NCI-H146 (cell line): Measurements from ENCODE around the gene HEXB.
A peak's percentile ranks its signal among the peaks of the same experiment; 100 is the strongest.

Source experiments
- DNase-seq: peaks from one replicate; lab custom pipeline; 2025; lab: John Stamatoyannopoulos, UW

The HEXB gene

DNA sequence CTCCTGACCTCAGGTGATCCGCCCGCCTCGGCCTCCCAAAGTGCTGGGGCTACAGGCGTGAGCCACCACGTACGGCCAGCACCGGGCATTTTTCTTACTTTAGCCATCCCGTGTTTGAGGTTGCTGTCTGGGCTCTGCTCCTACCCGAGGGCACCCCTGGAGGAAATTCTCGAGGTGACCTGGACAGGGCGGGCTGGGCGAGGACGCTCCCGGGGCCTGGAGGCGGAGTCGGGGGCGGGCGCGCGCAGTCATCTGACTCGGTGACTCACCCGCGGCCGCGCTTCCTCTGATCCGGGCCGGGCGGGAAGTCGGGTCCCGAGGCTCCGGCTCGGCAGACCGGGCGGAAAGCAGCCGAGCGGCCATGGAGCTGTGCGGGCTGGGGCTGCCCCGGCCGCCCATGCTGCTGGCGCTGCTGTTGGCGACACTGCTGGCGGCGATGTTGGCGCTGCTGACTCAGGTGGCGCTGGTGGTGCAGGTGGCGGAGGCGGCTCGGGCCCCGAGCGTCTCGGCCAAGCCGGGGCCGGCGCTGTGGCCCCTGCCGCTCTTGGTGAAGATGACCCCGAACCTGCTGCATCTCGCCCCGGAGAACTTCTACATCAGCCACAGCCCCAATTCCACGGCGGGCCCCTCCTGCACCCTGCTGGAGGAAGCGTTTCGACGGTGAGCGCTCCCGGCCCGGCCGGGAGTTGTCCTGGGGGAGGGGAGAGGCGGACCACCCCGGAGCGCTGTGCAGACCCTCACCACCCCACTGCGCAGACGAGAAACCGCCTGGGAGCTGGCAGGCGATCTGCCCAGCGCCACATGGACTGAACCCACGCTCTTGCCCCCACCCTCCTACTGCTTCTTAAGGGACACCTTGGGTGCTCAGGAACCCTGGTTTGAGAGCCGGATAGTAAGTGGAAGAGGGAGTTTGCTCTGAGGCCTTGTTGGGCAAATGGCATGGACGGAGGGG, at the start of gene HEXB:
HEXB (plus strand) TSS at position 334 of the 952 bp plus-strand sequence; CDS start at position 362, 28 bp downstream.
- DNase-seq = no peak

DNA sequence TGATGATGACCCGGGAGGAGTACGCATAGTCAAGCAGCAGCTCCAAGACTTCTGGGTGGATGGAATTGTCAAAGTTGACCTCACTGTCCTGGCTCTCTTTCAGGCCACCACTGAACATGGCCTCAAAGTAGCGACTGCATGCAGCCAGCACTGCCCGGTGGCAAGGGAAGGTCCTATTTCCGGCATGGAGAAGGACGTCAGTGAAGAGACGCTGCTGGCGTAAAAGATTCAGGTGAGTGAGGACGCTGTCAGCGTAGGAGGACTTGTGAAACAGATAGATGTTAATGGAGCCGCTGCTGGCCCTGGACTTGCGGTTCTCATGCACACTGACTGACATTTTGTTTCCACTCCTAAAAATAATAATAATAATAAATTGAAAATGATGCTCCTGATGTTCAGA, 48.9 kb upstream of the HEXB start:
- no peak for DNase-seq

- no peak for DNase-seq
Observed at GRCh38 chr5:74636552-74636951, 48.5 kb upstream of the HEXB start.

DNA sequence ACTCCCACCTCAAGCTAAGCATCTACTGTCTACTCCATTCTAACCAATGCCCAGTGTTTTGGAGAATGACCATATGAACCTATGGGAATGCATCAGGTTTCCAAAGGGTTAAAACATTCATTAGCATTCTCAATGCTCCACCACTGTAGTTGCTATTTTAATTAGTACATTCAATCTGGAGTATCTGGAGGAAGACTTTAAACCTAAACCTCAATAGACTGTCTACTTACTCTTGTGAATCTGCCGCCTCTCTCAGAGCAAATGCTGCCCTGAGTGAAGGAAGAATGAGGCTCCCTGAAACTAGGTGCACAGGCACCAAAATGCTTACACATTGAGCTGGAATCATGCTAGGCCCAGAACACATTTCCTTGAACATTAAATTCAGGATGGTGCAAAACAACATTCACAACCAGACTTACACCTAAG, 46.5 kb upstream of the HEXB start:
- DNase-seq = no peak

DNA sequence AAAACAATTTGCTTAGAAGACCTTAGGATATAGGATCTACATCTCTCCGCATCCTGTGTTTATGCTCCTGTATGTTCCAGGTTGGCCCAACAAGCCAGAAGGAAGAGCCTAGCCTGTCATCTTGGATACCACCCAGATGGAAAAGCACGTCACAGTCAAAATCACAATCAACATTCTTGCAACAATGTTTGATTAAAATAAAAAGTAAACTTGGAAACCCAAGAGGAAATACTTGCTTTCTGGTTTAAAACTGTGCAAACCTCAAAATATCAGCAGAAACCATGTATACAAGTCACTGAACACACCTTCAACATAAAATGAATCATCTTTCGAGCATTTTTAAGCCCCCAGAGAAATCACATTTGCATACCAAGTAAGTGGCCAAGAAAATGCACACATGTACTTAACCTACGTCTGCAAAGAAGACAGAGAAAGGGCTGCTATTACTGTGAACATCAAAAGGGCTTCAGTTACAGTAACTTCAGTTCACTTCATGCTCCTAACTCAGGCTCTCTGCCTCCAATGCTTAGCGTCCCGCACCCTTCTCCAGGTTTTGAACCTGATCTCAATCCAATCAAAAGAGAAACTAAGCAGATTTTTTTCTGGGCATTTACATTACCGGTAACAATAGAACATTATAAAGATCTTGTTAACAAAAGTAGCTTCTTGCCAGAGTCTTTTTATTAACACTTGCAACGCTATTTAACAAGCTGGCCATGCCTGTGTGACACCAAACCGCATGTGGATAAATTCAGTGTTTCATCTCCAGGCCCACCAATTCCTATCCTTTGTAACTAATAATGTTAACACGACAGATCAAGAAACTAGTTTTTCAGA, 45.8 kb upstream of the HEXB start:
- DNase-seq = no peak

GRCh38 chr5:74639807-74640449, 45.1 kb upstream of the HEXB start:
- peak; percentile 81 for DNase-seq

DNA sequence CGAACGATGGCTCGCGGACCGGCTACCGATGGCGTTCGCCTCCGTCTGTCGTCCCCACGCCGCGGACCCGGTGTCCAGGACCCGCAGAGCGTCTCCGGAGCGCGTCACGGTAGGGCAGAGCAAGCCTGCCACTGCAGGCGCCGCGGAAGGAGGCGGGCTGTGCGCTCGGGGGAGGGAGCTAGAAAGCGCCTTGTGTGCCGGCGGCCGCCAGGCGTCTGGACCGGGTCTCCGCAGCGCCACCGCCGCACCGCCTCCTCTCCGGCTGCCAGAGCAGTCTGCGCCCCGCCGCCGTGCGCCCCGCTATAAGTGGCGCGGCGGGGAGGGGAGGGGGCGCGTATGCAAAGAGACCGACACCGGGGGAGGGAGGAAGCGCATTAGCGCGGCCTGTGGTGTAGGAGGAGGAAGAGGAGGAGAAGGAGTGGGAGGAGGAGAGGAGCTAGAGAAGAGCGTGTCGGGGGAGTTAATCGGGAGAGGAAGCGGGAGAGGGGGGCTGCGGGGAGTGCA, 44.5 kb upstream of the HEXB start, which contains the start of gene ENC1:
ENC1 (minus strand) TSS at position 279 of the 504 bp plus-strand sequence. CDS start 4,243 bp downstream, outside the sequence.
- DNase-seq = peak; percentile 90

DNA sequence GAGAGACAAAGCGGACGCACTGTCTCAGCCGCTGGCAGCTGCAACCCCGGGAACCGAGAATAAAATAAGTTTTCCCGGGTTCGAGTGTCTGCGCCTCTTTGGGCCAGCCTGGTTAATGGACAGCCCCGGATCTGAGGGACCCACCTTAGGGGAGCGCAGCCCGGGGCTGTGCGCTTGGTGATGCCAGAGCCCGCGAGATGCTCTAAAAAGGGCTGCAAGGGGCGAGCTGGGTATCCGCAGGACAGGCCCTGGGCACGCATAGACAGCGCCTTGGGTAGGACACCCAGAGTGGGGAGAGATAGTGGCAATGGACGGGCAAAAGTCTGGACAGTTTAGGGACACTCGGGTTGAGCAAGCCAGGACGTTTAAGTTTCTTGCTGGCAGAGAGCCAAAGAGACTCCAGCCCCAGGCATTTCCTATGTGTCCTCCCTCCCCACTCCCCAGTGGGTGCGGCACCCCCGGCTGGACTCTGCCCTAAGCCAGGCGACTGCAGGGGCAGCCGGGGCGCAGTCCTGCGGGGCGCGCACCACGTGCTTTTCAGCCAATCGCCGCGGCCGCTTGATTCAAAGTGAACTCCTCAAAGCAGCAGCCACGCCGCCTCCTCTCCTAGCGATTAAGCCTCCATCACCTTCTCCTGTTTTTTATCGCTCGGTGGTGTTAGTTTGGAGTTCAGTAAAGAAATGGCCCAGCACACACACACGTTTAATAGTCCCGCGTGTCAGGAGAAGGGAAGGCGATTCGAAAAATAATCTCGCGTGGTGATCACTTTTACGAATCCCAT, 43.9 kb upstream of the HEXB start:
- peak; percentile 64 for DNase-seq

DNA sequence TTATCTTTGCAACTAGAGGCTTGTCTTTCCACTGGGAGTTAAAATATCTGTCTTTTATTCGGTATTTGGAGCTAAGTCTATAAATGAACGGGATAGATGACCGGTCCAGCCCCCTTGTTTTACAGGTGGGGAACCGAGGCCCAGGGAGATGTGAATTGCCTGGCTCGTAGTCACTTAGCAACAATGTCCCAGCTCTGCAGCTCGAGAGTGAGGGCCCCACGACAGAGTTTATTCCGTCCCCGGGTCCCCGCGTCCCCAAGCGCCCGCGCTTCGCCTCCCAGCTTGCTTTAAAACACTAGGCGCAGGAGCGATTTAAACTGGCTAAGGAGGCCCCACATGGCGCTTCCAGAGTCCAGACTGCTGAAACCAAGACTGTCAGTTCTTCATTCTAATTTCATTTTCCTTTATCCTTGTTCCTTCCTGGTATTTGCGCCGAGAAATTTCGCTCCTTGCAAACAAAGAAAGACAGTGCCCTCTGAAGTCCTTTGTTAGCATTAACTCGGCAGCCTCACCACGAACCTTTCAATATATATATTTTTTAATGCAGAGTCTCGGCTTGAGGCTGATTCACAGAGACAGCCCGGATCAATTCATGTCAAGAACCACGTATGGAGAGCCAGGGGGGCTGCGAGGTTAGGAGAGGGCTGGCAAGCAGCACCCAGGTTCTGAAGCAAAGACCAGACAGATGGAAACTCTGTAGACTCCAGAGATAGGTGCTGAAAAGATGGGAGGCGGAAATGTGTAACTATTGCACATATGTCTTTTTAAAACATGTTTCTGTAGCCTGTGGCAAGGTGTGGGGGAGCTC, 43.1 kb upstream of the HEXB start:
- peak; percentile 25 for DNase-seq

DNA sequence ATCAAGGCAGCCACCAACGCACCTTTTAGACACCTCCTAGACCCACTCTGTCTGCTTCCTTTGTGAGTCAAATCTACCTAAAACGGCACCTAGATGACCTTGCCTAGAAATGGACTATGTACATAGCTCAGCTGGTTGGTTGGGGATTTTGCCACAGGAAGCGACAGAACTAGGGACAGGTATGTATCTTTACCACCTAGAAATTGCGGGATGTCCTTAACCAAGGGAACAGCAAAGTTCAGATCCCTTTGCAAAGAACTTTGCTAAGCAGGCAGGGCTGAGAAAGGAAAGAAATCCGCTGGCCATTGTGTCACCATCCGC, 42.5 kb upstream of the HEXB start:
- DNase-seq = no peak

GRCh38 chr5:74643111-74643562, 41.9 kb upstream of the HEXB start:
- no peak for DNase-seq

DNA sequence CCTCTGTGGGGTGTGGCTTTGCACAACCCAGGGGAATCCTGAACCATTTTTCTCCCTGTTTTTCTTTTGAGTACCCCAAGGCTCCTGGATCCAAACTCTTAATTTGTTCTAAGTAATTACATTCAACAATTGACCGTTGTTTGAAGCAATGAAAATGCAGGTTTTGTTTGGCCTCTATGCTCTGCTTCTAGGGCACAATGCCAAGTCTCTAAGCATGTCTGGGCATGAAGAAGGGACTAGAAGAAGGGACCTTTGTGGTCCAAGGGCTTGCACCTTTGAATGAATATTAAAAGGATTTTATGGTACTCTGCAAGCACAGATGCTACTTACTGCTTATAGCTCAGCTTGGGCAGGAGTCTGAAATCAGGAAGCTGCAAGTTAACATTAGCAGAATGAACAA, 37.9 kb upstream of the HEXB start:
- DNase-seq = peak; percentile 65

DNA sequence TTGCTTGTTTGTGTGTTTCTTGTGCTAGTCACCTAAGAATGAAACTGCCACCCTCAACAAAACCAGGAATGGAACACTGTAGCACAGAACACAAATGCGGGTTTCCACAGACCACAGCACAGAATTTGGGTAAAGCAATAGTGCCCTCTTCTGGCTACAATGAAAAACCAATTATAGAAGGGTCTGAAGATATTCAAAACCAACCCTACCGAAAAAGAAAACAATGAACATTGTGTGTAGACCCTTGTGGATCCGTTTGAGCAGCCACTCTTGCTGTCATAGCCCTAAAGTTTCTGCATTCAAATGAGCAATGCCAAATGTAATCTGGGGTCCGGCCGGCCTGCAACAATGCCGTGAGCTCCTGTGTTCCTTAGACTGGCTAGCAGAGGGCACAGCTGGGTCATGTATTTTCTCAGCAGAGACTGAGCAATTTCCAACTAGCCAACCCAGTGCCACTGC, 36.2 kb upstream of the HEXB start:
- peak; percentile 66 for DNase-seq

DNA sequence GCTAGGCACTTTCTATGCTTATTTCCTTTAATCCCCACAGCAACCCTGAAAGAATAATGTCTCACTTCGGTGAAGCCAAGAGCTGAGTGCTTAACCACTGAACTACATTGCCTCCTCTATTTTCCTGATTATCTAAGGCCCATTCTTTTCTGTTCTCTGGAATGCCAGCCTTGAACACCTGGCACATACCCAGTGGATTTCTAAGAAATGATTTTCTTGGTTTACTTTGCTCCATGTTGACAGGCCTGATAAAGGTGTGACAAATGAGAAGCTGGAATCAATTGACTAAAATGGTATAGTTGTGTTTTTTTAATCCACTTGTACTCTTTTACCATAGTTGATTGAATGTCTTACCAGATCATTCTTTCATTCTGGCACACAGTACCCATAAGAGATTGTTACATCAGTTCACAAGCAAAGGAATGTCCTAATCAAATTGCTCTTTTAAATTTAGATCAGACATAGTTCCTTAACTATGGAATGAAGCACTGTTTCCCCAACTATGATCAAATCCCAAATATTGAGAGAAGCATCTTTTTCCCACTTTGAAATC, 35.5 kb upstream of the HEXB start:
- DNase-seq = no peak

GRCh38 chr5:74651710-74652109, 33.3 kb upstream of the HEXB start:
- no peak for DNase-seq

- DNase-seq = no peak
Observed at GRCh38 chr5:74652576-74652975, 32.5 kb upstream of the HEXB start.

DNA sequence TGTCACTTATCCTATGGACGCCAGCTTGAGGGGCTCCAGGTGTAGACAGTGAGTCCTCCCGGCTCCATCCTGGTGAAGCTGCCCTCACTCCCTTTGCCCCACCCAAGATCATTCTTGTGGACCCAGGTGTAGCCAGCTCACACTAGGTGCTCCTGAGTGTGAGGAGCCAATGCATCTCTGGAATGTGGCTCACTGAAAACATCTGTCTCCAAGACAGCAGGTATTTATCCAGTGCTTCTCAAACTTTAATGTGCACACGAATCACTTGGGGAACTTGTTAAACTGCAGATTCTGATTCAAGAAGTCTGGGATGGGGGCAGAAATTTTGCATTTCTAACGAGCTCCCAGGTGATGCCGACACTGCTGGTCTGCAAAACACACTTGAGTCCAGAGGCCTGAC, 31.0 kb upstream of the HEXB start:
- DNase-seq = no peak

- no peak for DNase-seq
Observed at GRCh38 chr5:74655206-74655605, 29.8 kb upstream of the HEXB start.

DNA sequence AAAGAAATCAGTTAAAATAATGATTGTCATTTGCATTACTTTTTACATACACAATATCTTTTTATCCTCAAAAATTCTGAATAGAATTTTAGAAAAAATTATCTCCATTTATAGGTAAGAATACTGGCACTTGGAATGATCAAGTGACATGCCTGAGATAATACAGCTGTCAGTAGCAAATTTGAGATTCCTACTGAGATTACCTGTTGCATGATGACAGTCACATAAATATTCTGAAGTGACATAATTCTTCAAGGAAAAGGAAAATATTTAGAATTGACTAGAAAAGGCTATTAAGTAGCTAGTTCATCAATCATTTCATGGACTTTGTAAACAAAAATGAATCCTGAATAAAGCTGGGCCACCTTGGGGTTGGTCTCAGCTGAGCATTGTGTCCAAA, 29.3 kb upstream of the HEXB start:
- no peak for DNase-seq

- no peak for DNase-seq
Observed at GRCh38 chr5:74657165-74657564, 27.9 kb upstream of the HEXB start.
